GM06990 (cell line): ENCODE measurements around the gene ASB9.

Source experiments
- DNase-seq: peaks from one replicate; pipeline ENCODE4 v3.0.0-alpha.2; 2011; ENCODE audit not compliant: insufficient read length; ENCODE audit errors: extremely low read depth
- H3K27me3 ChIP-seq: replicated peaks from 2 replicates; pipeline ENCODE4 v1.6.0; 2011; ENCODE audit warnings: low read length; ENCODE audit not compliant: control insufficient read depth, insufficient read depth
- H3K36me3 ChIP-seq: 2 replicates; pipeline ENCODE4 v1.5.1; 2011; ENCODE audit warnings: low read length; ENCODE audit not compliant: control insufficient read depth, insufficient read depth
- H3K4me3 ChIP-seq: replicated peaks from 2 replicates; pipeline ENCODE4 v1.5.1; 2011; ENCODE audit warnings: low read depth, mild to moderate bottlenecking, control low read depth, low read length
- TF ChIP-seq, protein P1 (sequence below): IDR thresholded peaks from 2 replicates; pipeline ENCODE4 v1.5.1; 2011; ENCODE audit warnings: low read length, control low read depth, mild to moderate bottlenecking, inconsistent platforms; ENCODE audit not compliant: insufficient read depth, poor library complexity, severe bottlenecking

The ASB9 gene

GRCh38 chrX:15241301-15241700 lies 28.6 kb downstream of the ASB9 start:
- H3K36me3 ChIP-seq: no peaks in the 10 kb centered on the region
- TF ChIP-seq, protein P1, sequence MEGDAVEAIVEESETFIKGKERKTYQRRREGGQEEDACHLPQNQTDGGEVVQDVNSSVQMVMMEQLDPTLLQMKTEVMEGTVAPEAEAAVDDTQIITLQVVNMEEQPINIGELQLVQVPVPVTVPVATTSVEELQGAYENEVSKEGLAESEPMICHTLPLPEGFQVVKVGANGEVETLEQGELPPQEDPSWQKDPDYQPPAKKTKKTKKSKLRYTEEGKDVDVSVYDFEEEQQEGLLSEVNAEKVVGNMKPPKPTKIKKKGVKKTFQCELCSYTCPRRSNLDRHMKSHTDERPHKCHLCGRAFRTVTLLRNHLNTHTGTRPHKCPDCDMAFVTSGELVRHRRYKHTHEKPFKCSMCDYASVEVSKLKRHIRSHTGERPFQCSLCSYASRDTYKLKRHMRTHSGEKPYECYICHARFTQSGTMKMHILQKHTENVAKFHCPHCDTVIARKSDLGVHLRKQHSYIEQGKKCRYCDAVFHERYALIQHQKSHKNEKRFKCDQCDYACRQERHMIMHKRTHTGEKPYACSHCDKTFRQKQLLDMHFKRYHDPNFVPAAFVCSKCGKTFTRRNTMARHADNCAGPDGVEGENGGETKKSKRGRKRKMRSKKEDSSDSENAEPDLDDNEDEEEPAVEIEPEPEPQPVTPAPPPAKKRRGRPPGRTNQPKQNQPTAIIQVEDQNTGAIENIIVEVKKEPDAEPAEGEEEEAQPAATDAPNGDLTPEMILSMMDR: no peak
- H3K4me3 ChIP-seq: no peak overlapping the region
- no peak for DNase-seq
- H3K27me3 ChIP-seq: no peaks in the 10 kb centered on the region; the same call in 1 of the 2 replicates

GRCh38 chrX:15240414-15240813 lies 29.5 kb downstream of the ASB9 start:
- Histone ChIP-seq H3K27me3 (no peaks in the 10 kb centered on the region; the same call in 1 of the 2 replicates), H3K36me3 (no peaks in the 10 kb centered on the region), H3K4me3 (no peak overlapping the region)
- TF ChIP-seq, protein P1: no peak
- no peak for DNase-seq

DNA sequence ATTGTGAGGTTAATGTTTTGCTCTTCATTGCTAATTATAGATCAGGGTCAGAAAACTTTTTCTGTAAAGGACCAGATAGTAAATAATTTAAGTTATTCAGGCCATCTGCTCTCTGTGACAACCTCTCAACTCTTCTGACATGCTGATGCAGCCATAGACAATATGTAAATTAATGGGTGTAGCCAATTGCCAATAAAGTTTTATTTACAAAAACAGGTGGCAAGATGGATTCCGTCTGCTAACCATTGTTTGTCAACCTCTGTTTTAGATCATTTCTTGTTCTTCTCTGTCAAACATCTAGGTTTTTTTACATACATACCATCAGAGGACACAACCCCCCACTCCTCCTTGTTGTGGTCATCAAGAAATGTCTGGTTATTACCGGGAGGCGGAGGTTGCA lies 33.7 kb downstream of the ASB9 start:
- Histone ChIP-seq H3K27me3 (no peaks in the 10 kb centered on the region), H3K36me3 (no peaks in the 10 kb centered on the region), H3K4me3 (no peak overlapping the region)
- no peak for DNase-seq
- TF ChIP-seq, protein P1: no peak

DNA sequence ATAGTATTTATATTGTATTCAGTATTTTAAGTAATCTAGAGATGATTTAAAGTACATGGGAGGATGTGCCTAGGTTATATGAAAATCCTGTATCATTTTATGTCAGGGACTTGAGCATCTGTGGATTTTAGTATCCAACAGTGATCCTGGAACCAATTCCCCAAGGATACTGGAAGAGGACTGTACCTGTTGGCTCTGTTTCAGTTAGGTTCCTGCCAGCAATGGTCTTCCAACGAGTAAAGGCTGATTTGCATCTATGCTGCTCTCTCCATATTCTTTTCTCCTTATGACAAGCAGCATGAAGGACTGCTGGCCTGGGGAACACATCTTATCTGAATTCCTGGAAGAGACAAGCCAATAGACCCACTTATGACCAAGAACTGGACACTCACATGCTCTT lies 34.9 kb downstream of the ASB9 start:
- Histone ChIP-seq H3K27me3 (no peaks in the 10 kb centered on the region), H3K36me3 (no peaks in the 10 kb centered on the region), H3K4me3 (no peak overlapping the region)
- DNase-seq: no peak
- TF ChIP-seq, protein P1: no peak

- Histone ChIP-seq H3K4me3 (no peak overlapping the region), H3K27me3 (no peaks in the 10 kb centered on the region), H3K36me3 (no peaks in the 10 kb centered on the region)
- no peak for DNase-seq
- TF ChIP-seq, protein P1: no peak
Observed at GRCh38 chrX:15233416-15234015, 36.4 kb downstream of the ASB9 start.

- TF ChIP-seq, protein P1: no peak
- Histone ChIP-seq H3K4me3 (no peak overlapping the region), H3K27me3 (no peaks in the 10 kb centered on the region; the same call in 1 of the 2 replicates), H3K36me3 (no peaks in the 10 kb centered on the region)
- no peak for DNase-seq
Observed at GRCh38 chrX:15224747-15225146, 45.1 kb downstream of the ASB9 start.
